GM23338 (cell line): ENCODE data around the gene ZBTB7C. TPM values are rescaled to one million over a fixed set of nuclear protein-coding genes. Genes with fewer than 3 reads are reported as not detected.

Experiments
- ATAC-seq: fragments of 200-7000 bp; cut with Tn5 transposase; 3 replicates; pipeline ENCODE4 v1.9.1; 2020
- DNase-seq: peaks from one replicate; pipeline ENCODE4 v3.0.0-alpha.2; 2015; ENCODE audit warnings: low spot score
- H2AFZ ChIP-seq: fragments of 200-600 bp; sonication (generic); 2 replicates; pipeline ENCODE4 v1.8.0; 2016; ENCODE audit warnings: antibody characterized with exemption, mild to moderate bottlenecking, moderate library complexity
- H3F3A ChIP-seq: fragments of 200-600 bp; sonication (generic); replicated peaks from 2 replicates; pipeline ENCODE4 v1.8.0; 2017; ENCODE audit warnings: antibody characterized with exemption, mixed run types, low read depth
- H3K27ac ChIP-seq: fragments of 200-600 bp; sonication (generic); 2 replicates; pipeline ENCODE4 v1.6.1; 2016; ENCODE audit warnings: low read depth
- H3K27me3 ChIP-seq: fragments of 200-600 bp; sonication (generic); 2 replicates; pipeline ENCODE4 v1.8.0; 2016; ENCODE audit warnings: mild to moderate bottlenecking, mixed run types, moderate library complexity; ENCODE audit not compliant: insufficient read depth
- H3K36me3 ChIP-seq: fragments of 200-600 bp; sonication (generic); 2 replicates; pipeline ENCODE4 v1.8.0; 2016; ENCODE audit warnings: mild to moderate bottlenecking; ENCODE audit not compliant: insufficient read depth
- H3K4me1 ChIP-seq: fragments of 200-600 bp; sonication (generic); 2 replicates; pipeline ENCODE4 v1.8.0; 2016; ENCODE audit warnings: mild to moderate bottlenecking, moderate library complexity; ENCODE audit not compliant: insufficient read depth
- H3K4me2 ChIP-seq: fragments of 200-600 bp; sonication (generic); 2 replicates; pipeline ENCODE4 v1.7.1; 2017; ENCODE audit warnings: mixed run types
- H3K4me3 ChIP-seq: fragments of 200-600 bp; sonication (generic); 2 replicates; pipeline ENCODE4 v1.6.1; 2016; ENCODE audit warnings: mixed run types
- H3K79me2 ChIP-seq: fragments of 200-600 bp; sonication (generic); replicated peaks from 2 replicates; pipeline ENCODE4 v1.8.0; 2017; ENCODE audit warnings: mild to moderate bottlenecking; ENCODE audit not compliant: insufficient read depth
- H3K9me2 ChIP-seq: fragments of 200-600 bp; sonication (generic); 2 replicates; pipeline ENCODE4 v1.8.0; 2017; ENCODE audit not compliant: insufficient read depth
- H4K20me1 ChIP-seq: fragments of 200-600 bp; sonication (generic); replicated peaks from 2 replicates; pipeline ENCODE4 v1.8.0; 2017; ENCODE audit warnings: mild to moderate bottlenecking; ENCODE audit not compliant: insufficient read depth
- H3K27ac Mint-ChIP-seq: 2 replicates; pipeline ENCODE4 v1.8.0; 2020; ENCODE audit warnings: inconsistent platforms, mild to moderate bottlenecking, moderate library complexity, mixed read lengths
- H3K27me3 Mint-ChIP-seq: 3 replicates; pipeline ENCODE4 v1.8.0; 2022; ENCODE audit warnings: low read depth, mild to moderate bottlenecking, moderate library complexity, mixed read lengths, inconsistent platforms; ENCODE audit not compliant: insufficient read depth, poor library complexity
- H3K36me3 Mint-ChIP-seq: 3 replicates; pipeline ENCODE4 v1.8.0; 2021; ENCODE audit warnings: low read depth, mild to moderate bottlenecking, inconsistent platforms, moderate library complexity, mixed read lengths
- H3K4me1 Mint-ChIP-seq: 3 replicates; pipeline ENCODE4 v1.8.0; 2020; ENCODE audit warnings: mild to moderate bottlenecking, inconsistent platforms, mixed read lengths
- H3K4me3 Mint-ChIP-seq: 3 replicates; pipeline ENCODE4 v1.8.0; 2021; ENCODE audit warnings: moderate library complexity, mild to moderate bottlenecking, inconsistent platforms, mixed read lengths
- H3K9me3 Mint-ChIP-seq: 3 replicates; pipeline ENCODE4 v1.8.0; 2020; ENCODE audit warnings: moderate library complexity, mild to moderate bottlenecking, inconsistent platforms, mixed read lengths
- EZH2 ChIP-seq: fragments of 200-600 bp; sonication (generic); IDR thresholded peaks from one replicate; pipeline ENCODE4 v1.8.0; 2017; ENCODE audit warnings: antibody characterized with exemption, mild to moderate bottlenecking, low read depth; ENCODE audit not compliant: unreplicated experiment
- EZH2phosphoT487 ChIP-seq: fragments of 200-600 bp; sonication (generic); IDR thresholded peaks from one replicate; pipeline ENCODE4 v1.8.1; 2018; ENCODE audit warnings: antibody characterized with exemption; ENCODE audit not compliant: unreplicated experiment
- NANOG ChIP-seq: IDR thresholded peaks from 2 replicates; pipeline ENCODE4 v1.6.1; 2016; ENCODE audit warnings: antibody characterized with exemption, borderline replicate concordance
- POLR2AphosphoS5 ChIP-seq: IDR thresholded peaks from 2 replicates; pipeline ENCODE4 v1.6.1; 2016; ENCODE audit warnings: antibody characterized with exemption, low read depth
- STAT1 ChIP-seq: IDR thresholded peaks from one replicate; pipeline ENCODE4 v1.6.1; 2016; ENCODE audit warnings: antibody characterized with exemption; ENCODE audit not compliant: unreplicated experiment
- ZNF114 ChIP-seq: fragments of 250-450 bp; sonication (Bioruptor Pico); IDR thresholded peaks from 2 replicates; pipeline ENCODE4 v1.5.0; 2020; ENCODE audit warnings: mild to moderate bottlenecking, moderate library complexity
- polyA plus RNA-seq: library from polyadenylated mRNA; unstranded; fragments of >200 nt; fragmentation: Nextera tagmentation; extraction: Ambion mirVana; gene quantifications from 2 replicates; pipeline ENCODE4 v1.2.1, GENCODE V29; 2016
- total RNA-seq: library from RNA; depleted of rRNA; stranded (reverse); fragments of >200 nt; shearing (Covaris generic); gene quantifications from 2 replicates; pipeline ENCODE4 v1.2.3, GENCODE V29; 2014
- TF ChIP-seq, protein P1 (sequence below): fragments of 250-450 bp; sonication (Bioruptor Pico); IDR thresholded peaks from 2 replicates; pipeline ENCODE4 v1.5.0; 2020; ENCODE audit warnings: mild to moderate bottlenecking, moderate library complexity

Gene ZBTB7C
- total and polyA plus RNA-seq, 2 experiments from 2014 or later: 0.03 to 0.14 TPM

DNA sequence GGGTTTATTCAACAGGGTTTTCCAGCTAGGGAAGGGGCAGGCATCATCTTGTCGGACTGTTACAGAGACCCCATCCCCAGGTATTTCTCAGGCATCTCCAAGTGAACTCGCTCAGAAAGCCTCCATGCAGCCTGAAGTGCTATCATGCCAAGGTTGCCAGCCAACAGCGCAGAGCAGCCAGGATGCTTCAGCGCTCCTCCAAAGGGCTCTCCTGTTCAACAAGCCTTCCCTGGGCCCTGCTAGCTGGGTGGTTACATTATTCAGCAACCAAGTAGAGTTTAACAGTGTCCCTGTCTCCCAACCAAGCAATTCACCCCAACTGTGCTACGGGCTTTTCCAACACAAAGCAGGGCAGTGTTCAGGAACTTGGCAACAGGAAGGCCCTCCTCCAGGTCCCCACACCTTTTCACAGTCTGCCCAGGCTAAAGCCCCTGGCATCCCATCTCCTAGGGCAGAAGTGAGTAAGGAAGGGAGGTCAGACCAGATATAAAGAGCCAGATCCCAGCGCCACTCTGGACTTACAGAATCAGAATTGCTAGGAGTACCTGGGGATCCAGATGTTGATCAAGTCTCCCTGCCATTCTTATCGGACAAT lies 52.9 kb downstream of the ZBTB7C start:
- no peak overlapping the region for H3K27ac ChIP-seq
- peaks cover 11% of the 10 kb centered on the region for H3K27me3 Mint-ChIP-seq
- TF ChIP-seq, protein P1, sequence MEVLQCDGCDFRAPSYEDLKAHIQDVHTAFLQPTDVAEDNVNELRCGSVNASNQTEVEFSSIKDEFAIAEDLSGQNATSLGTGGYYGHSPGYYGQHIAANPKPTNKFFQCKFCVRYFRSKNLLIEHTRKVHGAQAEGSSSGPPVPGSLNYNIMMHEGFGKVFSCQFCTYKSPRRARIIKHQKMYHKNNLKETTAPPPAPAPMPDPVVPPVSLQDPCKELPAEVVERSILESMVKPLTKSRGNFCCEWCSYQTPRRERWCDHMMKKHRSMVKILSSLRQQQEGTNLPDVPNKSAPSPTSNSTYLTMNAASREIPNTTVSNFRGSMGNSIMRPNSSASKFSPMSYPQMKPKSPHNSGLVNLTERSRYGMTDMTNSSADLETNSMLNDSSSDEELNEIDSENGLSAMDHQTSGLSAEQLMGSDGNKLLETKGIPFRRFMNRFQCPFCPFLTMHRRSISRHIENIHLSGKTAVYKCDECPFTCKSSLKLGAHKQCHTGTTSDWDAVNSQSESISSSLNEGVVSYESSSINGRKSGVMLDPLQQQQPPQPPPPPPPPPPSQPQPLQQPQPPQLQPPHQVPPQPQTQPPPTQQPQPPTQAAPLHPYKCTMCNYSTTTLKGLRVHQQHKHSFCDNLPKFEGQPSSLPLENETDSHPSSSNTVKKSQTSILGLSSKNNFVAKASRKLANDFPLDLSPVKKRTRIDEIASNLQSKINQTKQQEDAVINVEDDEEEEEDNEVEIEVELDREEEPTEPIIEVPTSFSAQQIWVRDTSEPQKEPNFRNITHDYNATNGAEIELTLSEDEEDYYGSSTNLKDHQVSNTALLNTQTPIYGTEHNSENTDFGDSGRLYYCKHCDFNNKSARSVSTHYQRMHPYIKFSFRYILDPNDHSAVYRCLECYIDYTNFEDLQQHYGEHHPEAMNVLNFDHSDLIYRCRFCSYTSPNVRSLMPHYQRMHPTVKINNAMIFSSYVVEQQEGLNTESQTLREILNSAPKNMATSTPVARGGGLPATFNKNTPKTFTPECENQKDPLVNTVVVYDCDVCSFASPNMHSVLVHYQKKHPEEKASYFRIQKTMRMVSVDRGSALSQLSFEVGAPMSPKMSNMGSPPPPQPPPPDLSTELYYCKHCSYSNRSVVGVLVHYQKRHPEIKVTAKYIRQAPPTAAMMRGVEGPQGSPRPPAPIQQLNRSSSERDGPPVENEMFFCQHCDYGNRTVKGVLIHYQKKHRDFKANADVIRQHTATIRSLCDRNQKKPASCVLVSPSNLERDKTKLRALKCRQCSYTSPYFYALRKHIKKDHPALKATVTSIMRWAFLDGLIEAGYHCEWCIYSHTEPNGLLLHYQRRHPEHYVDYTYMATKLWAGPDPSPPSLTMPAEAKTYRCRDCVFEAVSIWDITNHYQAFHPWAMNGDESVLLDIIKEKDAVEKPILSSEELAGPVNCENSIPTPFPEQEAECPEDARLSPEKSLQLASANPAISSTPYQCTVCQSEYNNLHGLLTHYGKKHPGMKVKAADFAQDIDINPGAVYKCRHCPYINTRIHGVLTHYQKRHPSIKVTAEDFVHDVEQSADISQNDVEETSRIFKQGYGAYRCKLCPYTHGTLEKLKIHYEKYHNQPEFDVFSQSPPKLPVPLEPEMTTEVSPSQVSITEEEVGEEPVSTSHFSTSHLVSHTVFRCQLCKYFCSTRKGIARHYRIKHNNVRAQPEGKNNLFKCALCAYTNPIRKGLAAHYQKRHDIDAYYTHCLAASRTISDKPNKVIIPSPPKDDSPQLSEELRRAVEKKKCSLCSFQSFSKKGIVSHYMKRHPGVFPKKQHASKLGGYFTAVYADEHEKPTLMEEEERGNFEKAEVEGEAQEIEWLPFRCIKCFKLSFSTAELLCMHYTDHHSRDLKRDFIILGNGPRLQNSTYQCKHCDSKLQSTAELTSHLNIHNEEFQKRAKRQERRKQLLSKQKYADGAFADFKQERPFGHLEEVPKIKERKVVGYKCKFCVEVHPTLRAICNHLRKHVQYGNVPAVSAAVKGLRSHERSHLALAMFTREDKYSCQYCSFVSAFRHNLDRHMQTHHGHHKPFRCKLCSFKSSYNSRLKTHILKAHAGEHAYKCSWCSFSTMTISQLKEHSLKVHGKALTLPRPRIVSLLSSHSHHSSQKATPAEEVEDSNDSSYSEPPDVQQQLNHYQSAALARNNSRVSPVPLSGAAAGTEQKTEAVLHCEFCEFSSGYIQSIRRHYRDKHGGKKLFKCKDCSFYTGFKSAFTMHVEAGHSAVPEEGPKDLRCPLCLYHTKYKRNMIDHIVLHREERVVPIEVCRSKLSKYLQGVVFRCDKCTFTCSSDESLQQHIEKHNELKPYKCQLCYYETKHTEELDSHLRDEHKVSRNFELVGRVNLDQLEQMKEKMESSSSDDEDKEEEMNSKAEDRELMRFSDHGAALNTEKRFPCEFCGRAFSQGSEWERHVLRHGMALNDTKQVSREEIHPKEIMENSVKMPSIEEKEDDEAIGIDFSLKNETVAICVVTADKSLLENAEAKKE (CRISPR knock-in tag): no peak
- no peak for TF ChIP-seq POLR2AphosphoS5

GRCh38 chr18:48355276-48356115 lies 53.7 kb downstream of the ZBTB7C start:
- ATAC-seq (no peak), DNase-seq (no peak)
- Mint-ChIP-seq H3K36me3 (no peaks in the 10 kb centered on the region), H3K4me1 (peaks cover 23% of the 10 kb centered on the region), H3K4me3 (no peak overlapping the region), H3K27ac (no peak overlapping the region), H3K27me3 (peaks cover 10% of the 10 kb centered on the region), H3K9me3 (no peaks in the 10 kb centered on the region; the same call in 2 of the 3 replicates)
- Histone ChIP-seq H4K20me1 (no peaks in the 10 kb centered on the region), H3K79me2 (no peaks in the 10 kb centered on the region), H3K4me2 (no peak overlapping the region), H3F3A (no peaks in the 10 kb centered on the region), H3K27ac (no peak overlapping the region), H3K9me2 (no peaks in the 10 kb centered on the region), H3K36me3 (no peaks in the 10 kb centered on the region), H2AFZ (no peak overlapping the region), H3K27me3 (no peaks in the 10 kb centered on the region), H3K4me3 (no peak overlapping the region), H3K4me1 (peaks cover 8% of the 10 kb centered on the region)
- no peak for TF ChIP-seq STAT1
- no peak for TF ChIP-seq EZH2phosphoT487
- no peak for TF ChIP-seq ZNF114 (CRISPR knock-in tag)
- no peak for TF ChIP-seq NANOG
- TF ChIP-seq EZH2: no peak

More for the DNA sequence above, 52.9 kb downstream of the ZBTB7C start:
- no peak overlapping the region for H3K4me2 ChIP-seq
- no peaks in the 10 kb centered on the region for H4K20me1 ChIP-seq
- Mint-ChIP-seq H3K36me3 (no peaks in the 10 kb centered on the region), H3K27ac (peak overlapping the region; percentile 21; the same call in 1 of the 2 replicates), H3K9me3 (no peaks in the 10 kb centered on the region; the same call in 2 of the 3 replicates), H3K4me1 (peaks cover 23% of the 10 kb centered on the region), H3K4me3 (no peak overlapping the region)
- H3K4me3 ChIP-seq: no peak overlapping the region
- no peak overlapping the region for H2AFZ ChIP-seq
- H3K4me1 ChIP-seq: peaks cover 8% of the 10 kb centered on the region
- H3F3A ChIP-seq: no peaks in the 10 kb centered on the region
- no peaks in the 10 kb centered on the region for H3K27me3 ChIP-seq
- DNase-seq: no peak
- no peaks in the 10 kb centered on the region for H3K79me2 ChIP-seq
- H3K36me3 ChIP-seq: no peaks in the 10 kb centered on the region
- no peaks in the 10 kb centered on the region for H3K9me2 ChIP-seq
- no peak for ATAC-seq
